ENCODE results near the gene ERICH6. TPM values are rescaled to one million over a fixed set of nuclear protein-coding genes. Genes with fewer than 3 reads are reported as not detected.
A peak's percentile ranks its signal among the peaks of the same experiment; 100 is the strongest.

ERICH6 gene
- total RNA-seq, 6 donors from 2014 or later = 2.1 TPM; not detected in 5

DNA sequence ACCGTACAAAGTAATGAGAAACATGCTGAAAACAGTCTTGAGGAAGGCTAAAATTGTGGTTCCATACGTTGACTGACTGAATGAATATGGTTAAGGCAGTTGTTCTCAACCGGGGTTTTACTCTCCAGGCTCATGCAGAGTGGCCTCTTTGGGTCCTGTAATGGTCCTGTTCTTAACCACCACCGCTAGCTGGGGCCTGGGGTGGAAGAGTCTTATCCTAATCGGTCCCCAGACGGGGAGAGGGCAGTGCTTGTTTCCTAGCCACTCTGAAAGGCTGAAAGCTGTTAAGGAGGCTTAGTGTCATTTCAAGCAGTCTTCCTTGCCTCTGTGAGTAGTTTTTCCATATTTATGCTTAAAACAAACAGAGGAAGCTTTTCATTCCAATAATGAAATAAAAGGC lies 68.6 kb downstream of the ERICH6 start:
- 49 to 64% methylated on average over 6 of the region's 6 CpGs for WGBS, 2 donors
- Histone ChIP-seq H3K27me3 (no peaks in the 10 kb centered on the region), H3K27ac (peak overlapping the region in 1 of 4 donors; percentile 46), H3K4me3 (no peak overlapping the region), H3K9me3 (no peaks in the 10 kb centered on the region), H3K4me1 (peaks cover 0 to 9% (median 7%) of the 10 kb centered on the region in 4 donors), H3K36me3 (peaks cover 0 to 15% (median 0%) of the 10 kb centered on the region in 4 donors)
- no peak for DNase-seq
- TF ChIP-seq POLR2AphosphoS5 (IDR thresholded peaks at IDR 0.05) (no peak), EP300 (IDR thresholded peaks at IDR 0.05) (no peak), POLR2A (IDR thresholded peaks at IDR 0.05) (no peak)
- TF ChIP-seq, protein P1, sequence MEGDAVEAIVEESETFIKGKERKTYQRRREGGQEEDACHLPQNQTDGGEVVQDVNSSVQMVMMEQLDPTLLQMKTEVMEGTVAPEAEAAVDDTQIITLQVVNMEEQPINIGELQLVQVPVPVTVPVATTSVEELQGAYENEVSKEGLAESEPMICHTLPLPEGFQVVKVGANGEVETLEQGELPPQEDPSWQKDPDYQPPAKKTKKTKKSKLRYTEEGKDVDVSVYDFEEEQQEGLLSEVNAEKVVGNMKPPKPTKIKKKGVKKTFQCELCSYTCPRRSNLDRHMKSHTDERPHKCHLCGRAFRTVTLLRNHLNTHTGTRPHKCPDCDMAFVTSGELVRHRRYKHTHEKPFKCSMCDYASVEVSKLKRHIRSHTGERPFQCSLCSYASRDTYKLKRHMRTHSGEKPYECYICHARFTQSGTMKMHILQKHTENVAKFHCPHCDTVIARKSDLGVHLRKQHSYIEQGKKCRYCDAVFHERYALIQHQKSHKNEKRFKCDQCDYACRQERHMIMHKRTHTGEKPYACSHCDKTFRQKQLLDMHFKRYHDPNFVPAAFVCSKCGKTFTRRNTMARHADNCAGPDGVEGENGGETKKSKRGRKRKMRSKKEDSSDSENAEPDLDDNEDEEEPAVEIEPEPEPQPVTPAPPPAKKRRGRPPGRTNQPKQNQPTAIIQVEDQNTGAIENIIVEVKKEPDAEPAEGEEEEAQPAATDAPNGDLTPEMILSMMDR (IDR thresholded peaks at IDR 0.05) = no peak
- ATAC-seq (ENCODE audit: low FRiP score in 2 of 2) = no peak

DNA sequence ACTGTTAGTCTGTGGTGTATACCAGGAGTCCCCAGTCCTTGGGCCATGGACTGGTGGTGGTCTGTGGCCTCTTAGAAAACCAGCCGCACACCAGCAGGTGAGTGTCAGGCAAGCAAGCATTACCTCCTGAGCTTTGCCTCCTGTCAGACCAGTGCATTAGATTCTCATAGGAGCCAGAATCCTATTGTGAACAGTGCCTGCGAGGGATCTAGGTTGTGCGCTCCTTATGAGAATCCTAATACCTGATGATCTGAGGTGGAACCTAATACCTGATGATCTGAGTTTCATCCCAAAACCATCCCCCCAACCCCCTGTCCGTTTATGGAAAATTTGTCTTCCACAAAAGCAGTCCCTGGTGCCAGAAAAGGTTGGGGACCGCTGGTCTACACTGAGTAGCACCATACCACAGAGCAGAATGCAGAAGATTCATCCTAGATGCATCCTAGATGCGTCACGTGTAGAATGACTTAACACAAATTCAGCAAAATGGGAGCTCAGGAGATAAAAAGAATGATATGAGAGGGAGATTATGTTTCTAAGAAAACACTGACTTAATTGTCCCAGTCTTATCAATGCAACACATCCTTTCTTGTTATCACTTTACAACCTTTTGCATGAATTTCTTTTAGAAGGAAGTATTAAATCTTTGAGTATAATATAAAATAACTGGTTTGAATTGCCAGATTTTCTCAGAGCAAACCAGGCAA lies 72.1 kb downstream of the ERICH6 start:
- WGBS, 2 donors = 93 to 94% methylated on average over 7 of the region's 7 CpGs
- Histone ChIP-seq H3K27ac (no peak overlapping the region), H3K4me1 (peaks cover 0 to 9% (median 7%) of the 10 kb centered on the region in 4 donors), H3K9me3 (no peaks in the 10 kb centered on the region), H3K4me3 (no peak overlapping the region), H3K27me3 (no peaks in the 10 kb centered on the region), H3K36me3 (peaks cover 10 to 46% (median 13%) of the 10 kb centered on the region in 4 donors)
- ATAC-seq (ENCODE audit: low FRiP score in 2 of 2) = no peak
- TF ChIP-seq EP300 (IDR thresholded peaks at IDR 0.05) = no peak
- TF ChIP-seq, protein P1 (IDR thresholded peaks at IDR 0.05) = no peak
- no peak for TF ChIP-seq POLR2A (IDR thresholded peaks at IDR 0.05)
- TF ChIP-seq POLR2AphosphoS5 (IDR thresholded peaks at IDR 0.05) = no peak
- DNase-seq = no peak

DNA sequence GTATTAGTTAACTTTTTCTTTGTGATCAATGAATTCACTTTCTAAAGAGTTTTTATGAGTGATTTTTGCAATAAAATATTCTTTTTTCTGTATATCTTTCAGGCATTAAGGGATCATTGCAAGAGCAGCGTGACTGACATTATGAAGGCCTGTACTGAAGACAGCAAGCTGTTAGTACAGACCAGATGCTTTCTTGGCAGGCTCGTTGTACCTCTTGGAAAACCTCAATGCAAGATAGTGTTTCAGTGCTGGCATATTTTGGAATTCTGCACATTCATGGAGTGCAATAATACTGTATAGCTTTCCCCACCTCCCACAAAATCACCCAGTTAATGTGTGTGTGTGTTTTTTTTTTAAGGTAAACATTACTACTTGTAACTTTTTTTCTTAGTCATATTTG lies 76.2 kb downstream of the ERICH6 start:
- DNase-seq (no peak), ATAC-seq (ENCODE audit: low FRiP score in 2 of 2) (no peak)
- H3K4me1 ChIP-seq = peaks cover 0 to 2% (median 0%) of the 10 kb centered on the region in 4 donors
- H3K36me3 ChIP-seq = peaks cover 24 to 67% (median 28%) of the 10 kb centered on the region in 4 donors
- no peaks in the 10 kb centered on the region for H3K9me3 ChIP-seq
- H3K27ac ChIP-seq = no peak overlapping the region
- no peak overlapping the region for H3K4me3 ChIP-seq
- no peak for TF ChIP-seq POLR2AphosphoS5 (IDR thresholded peaks at IDR 0.05)
- no peak for TF ChIP-seq POLR2A (IDR thresholded peaks at IDR 0.05)
- no peak for TF ChIP-seq EP300 (IDR thresholded peaks at IDR 0.05)
- TF ChIP-seq, protein P1 (IDR thresholded peaks at IDR 0.05) = no peak
- WGBS, 2 donors = 79 to 84% methylated on average over 2 of the region's 2 CpGs
- H3K27me3 ChIP-seq = no peaks in the 10 kb centered on the region

DNA sequence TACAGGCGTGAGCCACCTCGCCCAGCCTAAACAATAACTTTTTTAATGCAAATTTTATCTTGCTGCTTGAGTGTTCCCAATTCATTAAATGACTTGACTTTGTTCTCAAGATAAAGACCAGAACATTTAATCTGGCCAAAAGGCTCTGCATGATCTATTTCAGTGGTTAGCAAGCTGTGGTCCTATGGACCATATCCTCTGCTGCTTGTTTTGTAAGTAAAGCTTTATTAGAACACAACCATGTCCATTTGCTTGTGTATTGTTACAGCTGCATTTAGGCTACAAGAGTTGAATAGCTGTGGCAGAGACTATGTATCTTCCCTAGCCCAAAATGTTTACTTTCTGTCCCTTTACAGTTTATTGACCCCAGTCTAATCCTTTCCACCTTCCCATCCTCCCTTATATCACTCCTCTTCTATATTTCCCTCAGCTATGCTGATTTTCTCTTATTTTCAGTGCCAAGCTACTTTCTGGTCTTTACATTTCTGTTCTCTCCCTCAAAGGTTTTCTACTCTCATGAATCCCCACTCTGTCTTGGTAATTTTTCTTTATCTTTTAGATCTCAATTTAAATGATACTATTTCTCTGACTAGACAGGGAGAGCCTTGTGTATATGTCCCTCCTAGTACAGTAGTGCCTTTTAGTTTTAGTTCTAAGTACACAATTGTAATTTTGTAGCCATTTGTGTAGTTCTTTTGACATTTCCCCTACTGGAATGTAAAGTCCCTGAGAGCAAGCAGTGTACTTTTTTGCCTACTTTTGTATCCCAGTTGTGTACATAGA lies 77.4 kb downstream of the ERICH6 start:
- TF ChIP-seq, protein P1 (IDR thresholded peaks at IDR 0.05) = no peak
- TF ChIP-seq POLR2AphosphoS5 (IDR thresholded peaks at IDR 0.05) (no peak), POLR2A (IDR thresholded peaks at IDR 0.05) (no peak), EP300 (IDR thresholded peaks at IDR 0.05) (no peak)
- peaks cover 0 to 7% (median 5%) of the 10 kb centered on the region in 4 donors for H3K4me1 ChIP-seq
- DNase-seq = no peak
- H3K9me3 ChIP-seq = no peaks in the 10 kb centered on the region
- WGBS, 2 donors = 100% methylated on average over 2 of the region's 2 CpGs
- H3K27me3 ChIP-seq = no peaks in the 10 kb centered on the region
- ATAC-seq (ENCODE audit: low FRiP score in 2 of 2) = no peak
- H3K27ac ChIP-seq = no peak overlapping the region
- H3K36me3 ChIP-seq = peaks cover 24 to 62% (median 28%) of the 10 kb centered on the region in 4 donors
- no peak overlapping the region for H3K4me3 ChIP-seq
